Hepatocyte (in vitro differentiated cells): ENCODE measurements around the gene LDLRAD4.

Experiments used
- EZH2phosphoT487 ChIP-seq: fragments of 200-600 bp; sonication (generic); IDR thresholded peaks from one replicate; pipeline ENCODE4 v1.6.1; 2018; ENCODE audit warnings: antibody characterized with exemption, mild to moderate bottlenecking, low read depth, moderate library complexity; ENCODE audit not compliant: unreplicated experiment, severe bottlenecking
- TF ChIP-seq, protein P1 (sequence below): fragments of 200-600 bp; sonication (generic); IDR thresholded peaks from 2 replicates; pipeline ENCODE4 v1.5.1; 2016; ENCODE audit warnings: antibody characterized with exemption, mild to moderate bottlenecking; ENCODE audit not compliant: poor library complexity

DNA sequence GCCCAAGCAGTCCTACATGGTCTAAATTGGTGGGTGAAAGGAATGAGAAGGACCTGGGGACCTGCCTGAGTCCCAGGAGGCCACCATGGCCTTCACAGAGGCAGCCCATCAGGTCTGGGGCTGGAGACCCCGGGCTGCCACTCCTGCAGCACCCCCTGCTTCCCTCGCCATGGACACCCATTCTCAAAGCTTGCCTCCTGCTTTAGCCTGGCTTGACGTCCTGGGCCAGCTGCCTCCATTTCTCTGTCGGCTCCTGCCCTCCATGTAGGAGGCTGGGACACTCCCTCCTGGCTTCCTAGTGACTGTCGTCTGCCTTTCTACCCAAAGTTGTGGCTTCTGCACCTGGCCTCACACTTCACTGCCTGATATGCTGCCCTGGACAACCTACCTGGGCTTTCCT is 309.2 kb downstream of the LDLRAD4 start:
- TF ChIP-seq, protein P1, sequence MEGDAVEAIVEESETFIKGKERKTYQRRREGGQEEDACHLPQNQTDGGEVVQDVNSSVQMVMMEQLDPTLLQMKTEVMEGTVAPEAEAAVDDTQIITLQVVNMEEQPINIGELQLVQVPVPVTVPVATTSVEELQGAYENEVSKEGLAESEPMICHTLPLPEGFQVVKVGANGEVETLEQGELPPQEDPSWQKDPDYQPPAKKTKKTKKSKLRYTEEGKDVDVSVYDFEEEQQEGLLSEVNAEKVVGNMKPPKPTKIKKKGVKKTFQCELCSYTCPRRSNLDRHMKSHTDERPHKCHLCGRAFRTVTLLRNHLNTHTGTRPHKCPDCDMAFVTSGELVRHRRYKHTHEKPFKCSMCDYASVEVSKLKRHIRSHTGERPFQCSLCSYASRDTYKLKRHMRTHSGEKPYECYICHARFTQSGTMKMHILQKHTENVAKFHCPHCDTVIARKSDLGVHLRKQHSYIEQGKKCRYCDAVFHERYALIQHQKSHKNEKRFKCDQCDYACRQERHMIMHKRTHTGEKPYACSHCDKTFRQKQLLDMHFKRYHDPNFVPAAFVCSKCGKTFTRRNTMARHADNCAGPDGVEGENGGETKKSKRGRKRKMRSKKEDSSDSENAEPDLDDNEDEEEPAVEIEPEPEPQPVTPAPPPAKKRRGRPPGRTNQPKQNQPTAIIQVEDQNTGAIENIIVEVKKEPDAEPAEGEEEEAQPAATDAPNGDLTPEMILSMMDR: no peak
- TF ChIP-seq EZH2phosphoT487: no peak
